HFFc6 (cell line): ENCODE results near the gene CNIH3. TPM values are rescaled to one million over a fixed set of nuclear protein-coding genes. Genes with fewer than 3 reads are reported as not detected.

ENCODE experiments used
- DNase-seq: peaks from one replicate; pipeline ENCODE4 v3.0.0-alpha.2; 2018
- H3K27ac Mint-ChIP-seq: 2 replicates; pipeline ENCODE4 v1.8.0; 2020; ENCODE audit warnings: mild to moderate bottlenecking, mixed read lengths
- H3K27me3 Mint-ChIP-seq: 2 replicates; pipeline ENCODE4 v1.8.0; 2021; ENCODE audit warnings: mild to moderate bottlenecking, moderate library complexity, mixed read lengths; ENCODE audit not compliant: insufficient read depth
- H3K36me3 Mint-ChIP-seq: 2 replicates; pipeline ENCODE4 v1.8.0; 2021; ENCODE audit warnings: low read depth, mixed read lengths
- H3K4me1 Mint-ChIP-seq: 2 replicates; pipeline ENCODE4 v1.8.0; 2020; ENCODE audit warnings: low read depth, mixed read lengths
- H3K4me3 Mint-ChIP-seq: 2 replicates; pipeline ENCODE4 v1.8.0; 2020; ENCODE audit warnings: mild to moderate bottlenecking, moderate library complexity, mixed read lengths
- H3K9me3 Mint-ChIP-seq: 2 replicates; pipeline ENCODE4 v1.8.0; 2020; ENCODE audit warnings: mild to moderate bottlenecking, mixed read lengths
- total RNA-seq, 6 experiments: library from RNA; stranded (reverse); fragmentation: NEBNext Ultra II Directional; extraction: Animal tissue kit (Norgen Biotek cat#: 25700); gene quantifications; 2 replicates in 1 of 6; 3 replicates in 5 of 6; pipeline ENCODE4 v1.2.3, GENCODE V29; 2021
- TF ChIP-seq, protein P1 (sequence below): fragments of 200-600 bp; sonication (generic); IDR thresholded peaks from 2 replicates; pipeline ENCODE4 v1.5.0; 2021; ENCODE audit warnings: antibody characterized with exemption, mild to moderate bottlenecking

Gene CNIH3
- total RNA-seq, 6 experiments from 2014 or later = 18.6 to 32.3 (median 30.5) TPM

GRCh38 chr1:224637936-224638335 lies 21.8 kb downstream of the CNIH3 start:
- TF ChIP-seq, protein P1, sequence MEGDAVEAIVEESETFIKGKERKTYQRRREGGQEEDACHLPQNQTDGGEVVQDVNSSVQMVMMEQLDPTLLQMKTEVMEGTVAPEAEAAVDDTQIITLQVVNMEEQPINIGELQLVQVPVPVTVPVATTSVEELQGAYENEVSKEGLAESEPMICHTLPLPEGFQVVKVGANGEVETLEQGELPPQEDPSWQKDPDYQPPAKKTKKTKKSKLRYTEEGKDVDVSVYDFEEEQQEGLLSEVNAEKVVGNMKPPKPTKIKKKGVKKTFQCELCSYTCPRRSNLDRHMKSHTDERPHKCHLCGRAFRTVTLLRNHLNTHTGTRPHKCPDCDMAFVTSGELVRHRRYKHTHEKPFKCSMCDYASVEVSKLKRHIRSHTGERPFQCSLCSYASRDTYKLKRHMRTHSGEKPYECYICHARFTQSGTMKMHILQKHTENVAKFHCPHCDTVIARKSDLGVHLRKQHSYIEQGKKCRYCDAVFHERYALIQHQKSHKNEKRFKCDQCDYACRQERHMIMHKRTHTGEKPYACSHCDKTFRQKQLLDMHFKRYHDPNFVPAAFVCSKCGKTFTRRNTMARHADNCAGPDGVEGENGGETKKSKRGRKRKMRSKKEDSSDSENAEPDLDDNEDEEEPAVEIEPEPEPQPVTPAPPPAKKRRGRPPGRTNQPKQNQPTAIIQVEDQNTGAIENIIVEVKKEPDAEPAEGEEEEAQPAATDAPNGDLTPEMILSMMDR = no peak; the same call in 1 of the 2 replicates
- no peak for DNase-seq
- peak overlapping the region; percentile 88 for H3K27ac Mint-ChIP-seq
- H3K27me3 Mint-ChIP-seq = peaks cover 1% of the 10 kb centered on the region
- H3K4me3 Mint-ChIP-seq = peak overlapping the region; percentile 72
- H3K4me1 Mint-ChIP-seq = peaks cover 99% of the 10 kb centered on the region
- H3K9me3 Mint-ChIP-seq = no peaks in the 10 kb centered on the region
- peaks cover 51% of the 10 kb centered on the region for H3K36me3 Mint-ChIP-seq

DNA sequence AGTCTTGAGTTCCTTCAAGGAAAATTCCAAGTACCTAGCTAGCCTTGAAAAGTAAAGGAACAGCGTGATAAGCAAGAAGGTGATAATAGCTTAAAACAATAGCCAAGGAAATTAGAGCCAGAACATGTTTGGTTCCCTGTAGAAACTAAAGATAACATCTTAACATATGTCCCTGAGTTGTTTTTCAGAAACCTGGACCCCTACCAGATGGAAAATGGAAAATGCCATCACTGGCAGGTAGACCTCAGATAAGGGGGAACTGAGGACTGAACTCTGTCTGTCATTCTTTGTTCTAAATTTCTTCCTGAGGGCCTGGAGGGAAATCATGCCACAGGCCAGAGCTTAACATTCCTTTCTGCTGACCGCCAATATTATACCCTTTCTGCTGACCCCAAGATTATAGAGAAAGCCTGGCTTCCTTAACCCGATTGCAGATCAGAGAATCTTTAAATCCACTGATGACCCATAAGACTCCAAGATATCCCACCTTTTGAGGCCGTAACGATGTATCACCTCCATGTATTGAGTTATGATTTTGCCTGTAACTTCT lies 23.4 kb downstream of the CNIH3 start:
- H3K27me3 Mint-ChIP-seq = peaks cover 1% of the 10 kb centered on the region; the same call in 1 of the 2 replicates
- peaks cover 39% of the 10 kb centered on the region for H3K36me3 Mint-ChIP-seq
- no peak for DNase-seq
- H3K4me1 Mint-ChIP-seq = peaks cover 99% of the 10 kb centered on the region
- peak overlapping the region; percentile 60 for H3K27ac Mint-ChIP-seq
- H3K9me3 Mint-ChIP-seq = no peaks in the 10 kb centered on the region
- TF ChIP-seq, protein P1 = no peak
- peak overlapping the region; percentile 2; the same call in 1 of the 2 replicates for H3K4me3 Mint-ChIP-seq

DNA sequence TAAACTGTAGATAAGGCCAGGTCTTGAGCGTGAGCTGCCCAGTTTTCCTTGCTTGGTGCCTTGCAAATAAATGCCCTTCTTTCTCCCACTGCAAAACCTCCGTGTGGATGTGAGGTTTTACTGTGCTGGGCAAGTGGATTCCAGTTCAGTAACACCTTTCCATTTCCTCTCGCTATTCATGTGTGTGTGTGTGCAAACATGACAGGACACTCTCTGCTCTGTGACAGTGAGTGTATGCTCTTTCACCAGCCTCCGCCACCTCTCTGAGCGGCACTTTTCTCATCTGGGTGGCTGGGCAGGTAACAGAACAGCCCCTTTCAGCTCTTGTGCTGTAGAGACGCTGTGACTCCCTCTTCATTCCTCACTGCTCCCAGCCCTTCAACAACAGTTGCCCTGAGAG lies 23.9 kb downstream of the CNIH3 start:
- Mint-ChIP-seq H3K9me3 (no peaks in the 10 kb centered on the region), H3K27ac (peak overlapping the region; percentile 60), H3K27me3 (peaks cover 1% of the 10 kb centered on the region; the same call in 1 of the 2 replicates), H3K4me1 (peaks cover 98% of the 10 kb centered on the region), H3K36me3 (peaks cover 36% of the 10 kb centered on the region), H3K4me3 (peak overlapping the region; percentile 2; the same call in 1 of the 2 replicates)
- DNase-seq = no peak
- TF ChIP-seq, protein P1 = no peak

DNA sequence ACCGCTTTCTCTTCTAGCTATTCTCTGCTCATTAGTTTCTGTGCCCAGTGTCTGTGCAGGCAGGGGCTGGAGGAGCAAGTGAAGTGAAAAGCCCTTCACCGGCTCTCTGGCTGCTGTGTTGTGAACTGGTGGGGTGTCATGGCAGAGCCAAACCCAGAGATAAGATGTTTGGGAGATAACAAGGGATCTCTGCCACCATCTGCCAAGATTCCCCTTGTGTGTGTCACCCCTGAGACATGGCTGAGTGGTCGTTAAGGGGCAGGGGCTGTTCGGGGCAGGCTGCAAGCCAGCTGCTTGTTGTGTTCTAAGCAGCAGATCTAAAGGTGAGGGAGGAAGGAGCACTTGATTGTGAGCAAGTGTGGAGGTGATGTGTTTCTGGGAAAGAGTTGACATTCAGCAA lies 24.5 kb downstream of the CNIH3 start:
- peaks cover 36% of the 10 kb centered on the region for H3K36me3 Mint-ChIP-seq
- H3K27ac Mint-ChIP-seq = peak overlapping the region; percentile 60
- 0 out of 2 replicates have a peak overlapping the region, but pooled peaks have one; percentile 10 for H3K4me3 Mint-ChIP-seq
- no peak for DNase-seq
- H3K4me1 Mint-ChIP-seq = peaks cover 92% of the 10 kb centered on the region
- TF ChIP-seq, protein P1 = no peak
- no peaks in the 10 kb centered on the region for H3K9me3 Mint-ChIP-seq
- H3K27me3 Mint-ChIP-seq = peaks cover 1% of the 10 kb centered on the region; the same call in 1 of the 2 replicates

DNA sequence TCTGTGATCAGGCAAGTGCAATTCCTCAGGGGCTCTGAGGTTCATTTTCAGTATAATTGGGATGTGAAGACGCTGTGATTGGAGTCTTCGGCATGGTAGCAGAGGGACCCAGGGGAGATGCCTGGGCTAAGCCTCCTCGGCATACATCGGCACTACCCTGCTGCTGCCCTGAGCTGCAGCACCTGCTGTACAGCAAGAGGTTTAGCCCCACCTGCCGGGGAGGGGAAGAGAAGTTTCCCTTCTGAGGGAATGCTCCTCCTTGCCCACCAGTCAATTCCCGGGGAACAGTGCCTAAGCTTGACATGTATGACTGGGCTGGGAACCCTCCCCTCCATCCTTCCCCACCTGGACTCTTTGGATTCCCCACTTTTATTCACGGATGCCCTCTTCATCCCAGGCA lies 24.9 kb downstream of the CNIH3 start:
- Mint-ChIP-seq H3K27me3 (peaks cover 1% of the 10 kb centered on the region), H3K36me3 (peaks cover 36% of the 10 kb centered on the region), H3K4me1 (peaks cover 87% of the 10 kb centered on the region), H3K9me3 (no peaks in the 10 kb centered on the region), H3K27ac (peak overlapping the region; percentile 60), H3K4me3 (peak overlapping the region; percentile 22; the same call in 1 of the 2 replicates)
- DNase-seq = no peak
- TF ChIP-seq, protein P1 = no peak
